Testis (tissue), 3 donors: ENCODE data around the gene STYXL1. TPM values are rescaled to one million over a fixed set of nuclear protein-coding genes. Genes with fewer than 3 reads are reported as not detected.
A peak's percentile ranks its signal among the peaks of the same experiment; 100 is the strongest.
"Not testable (repeated sequence)": the region's sequence is repeated elsewhere in the genome, so short reads cannot be mapped to it uniquely, and the experiment has no call there.

Experiments
- DNase-seq: peaks from one replicate; pipeline ENCODE4 v3.0.0-alpha.2; 2019
- H3K27ac ChIP-seq, 2 donors: fragments of 200-600 bp; sonication (generic); one replicate each; pipeline ENCODE4 v1.5.1; 2019
- H3K27me3 ChIP-seq: fragments of 200-600 bp; sonication (generic); one replicate; pipeline ENCODE4 v1.5.1; 2019
- H3K36me3 ChIP-seq: fragments of 200-600 bp; sonication (generic); one replicate; pipeline ENCODE4 v1.5.1; 2017; ENCODE audit warnings: low read depth; ENCODE audit errors: missing control alignments
- H3K4me1 ChIP-seq: fragments of 200-600 bp; sonication (generic); one replicate; pipeline ENCODE4 v1.5.1; 2019
- H3K4me3 ChIP-seq, 2 donors: fragments of 200-600 bp; sonication (generic); one replicate each; pipeline ENCODE4 v1.5.1; 2017 to 2019
- H3K9me3 ChIP-seq: fragments of 200-600 bp; sonication (generic); one replicate; pipeline ENCODE4 v1.5.1; 2017
- POLR2A ChIP-seq: fragments of 450-650 bp; IDR thresholded peaks from one replicate; pipeline ENCODE4 v1.6.1; 2017; ENCODE audit warnings: antibody characterized with exemption, mild to moderate bottlenecking, moderate library complexity
- whole genome bisulfite sequencing, 2 donors: methylation state at CpG; one replicate each; pipeline ENCODE4 v1.1.5; 2018; 5-methylcytosine and 5-hydroxymethylcytosine counted together
- intact Hi-C: fragments of 100-400 bp; cut with DNase I; formaldehyde crosslinking; loops from one replicate; pipeline ENCODE4 v1.15.1; 2023; ENCODE audit warnings: low total_unique reads
- polyA plus RNA-seq: library from polyadenylated mRNA; stranded (reverse); fragments of 350-450 nt; fragmentation: Illumina TruSeq; extraction: RNeasy Lipid Tissue Mini Kit (QIAGEN cat#74804); gene quantifications from one replicate; pipeline ENCODE4 v1.2.3, GENCODE V29; 2014; ENCODE audit warnings: low read depth, low replicate concordance; ENCODE audit not compliant: insufficient read depth
- total RNA-seq, 2 donors: library from RNA; depleted of rRNA; stranded (reverse); fragments of >200 nt; gene quantifications; one replicate each; pipeline ENCODE4 v1.2.3, GENCODE V29; 2016
- TF ChIP-seq, protein P1 (sequence below), 3 experiments: fragments of 450-650 bp in 2 of 3; fragments of 200-600 bp in 1 of 3; sonication (generic) in 1 of 3; IDR thresholded peaks; one replicate each; pipeline ENCODE4 v1.5.1; 2016 to 2019; ENCODE audit warnings: antibody characterized with exemption in 3 of 3, mild to moderate bottlenecking in 2 of 3, moderate library complexity in 1 of 3

Gene STYXL1
- total and polyA plus RNA-seq, 3 donors from 2014 or later: 47.0 to 122 (median 48.3) TPM

DNA sequence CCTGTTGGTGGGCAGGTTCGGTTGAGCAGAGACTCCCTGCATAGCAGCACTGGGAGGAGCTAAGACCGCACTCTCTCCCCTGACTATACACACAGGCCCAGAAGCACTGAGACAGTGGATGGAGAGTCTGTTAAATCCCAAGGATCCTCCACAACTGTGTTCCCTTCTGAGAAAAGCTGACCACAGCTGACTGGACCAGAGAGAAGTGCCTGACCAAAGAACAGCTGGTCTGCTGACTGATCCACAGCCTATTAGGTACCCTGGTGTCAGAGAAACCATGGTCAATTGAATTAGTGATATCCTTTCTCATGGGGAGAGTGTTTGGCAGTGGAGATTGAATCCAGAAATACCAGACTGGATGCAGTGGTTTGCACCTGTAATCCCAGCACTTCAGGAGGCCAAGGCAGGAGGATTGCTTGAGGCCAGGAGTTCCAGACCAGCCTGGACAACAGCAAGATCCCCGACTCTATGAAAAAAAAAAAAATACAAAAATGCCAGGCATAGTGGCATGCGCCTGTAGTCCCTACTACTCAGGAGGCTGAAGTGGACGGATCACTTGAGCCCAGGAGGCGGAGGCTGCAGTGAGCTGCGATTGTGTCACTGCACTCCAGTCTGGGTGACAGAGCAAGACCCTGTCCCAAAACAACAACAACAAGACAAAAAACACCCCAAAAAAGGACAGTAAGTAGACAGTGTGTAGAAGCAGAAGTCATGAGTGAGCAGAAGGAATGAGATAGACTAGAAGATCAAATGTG is 25.6 kb downstream of the STYXL1 start:
- DNase-seq: no peak
- WGBS, 2 donors: 90 to 93% methylated on average over 7 of the region's 7 CpGs
- intact Hi-C loops: loop anchor here (10.0 kb wide), 1 partner anchor 157 kb away; no protein-coding TSS in a partner anchor
- no peak overlapping the region for H3K4me3 ChIP-seq
- TF ChIP-seq, protein P1, sequence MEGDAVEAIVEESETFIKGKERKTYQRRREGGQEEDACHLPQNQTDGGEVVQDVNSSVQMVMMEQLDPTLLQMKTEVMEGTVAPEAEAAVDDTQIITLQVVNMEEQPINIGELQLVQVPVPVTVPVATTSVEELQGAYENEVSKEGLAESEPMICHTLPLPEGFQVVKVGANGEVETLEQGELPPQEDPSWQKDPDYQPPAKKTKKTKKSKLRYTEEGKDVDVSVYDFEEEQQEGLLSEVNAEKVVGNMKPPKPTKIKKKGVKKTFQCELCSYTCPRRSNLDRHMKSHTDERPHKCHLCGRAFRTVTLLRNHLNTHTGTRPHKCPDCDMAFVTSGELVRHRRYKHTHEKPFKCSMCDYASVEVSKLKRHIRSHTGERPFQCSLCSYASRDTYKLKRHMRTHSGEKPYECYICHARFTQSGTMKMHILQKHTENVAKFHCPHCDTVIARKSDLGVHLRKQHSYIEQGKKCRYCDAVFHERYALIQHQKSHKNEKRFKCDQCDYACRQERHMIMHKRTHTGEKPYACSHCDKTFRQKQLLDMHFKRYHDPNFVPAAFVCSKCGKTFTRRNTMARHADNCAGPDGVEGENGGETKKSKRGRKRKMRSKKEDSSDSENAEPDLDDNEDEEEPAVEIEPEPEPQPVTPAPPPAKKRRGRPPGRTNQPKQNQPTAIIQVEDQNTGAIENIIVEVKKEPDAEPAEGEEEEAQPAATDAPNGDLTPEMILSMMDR (IDR thresholded peaks at IDR 0.05): no peak
- TF ChIP-seq POLR2A: no peak
- H3K36me3 ChIP-seq: no peaks in the 10 kb centered on the region
- H3K27me3 ChIP-seq: no peaks in the 10 kb centered on the region
- no peaks in the 10 kb centered on the region for H3K4me1 ChIP-seq
- H3K9me3 ChIP-seq: no peaks in the 10 kb centered on the region
- no peak overlapping the region for H3K27ac ChIP-seq

DNA sequence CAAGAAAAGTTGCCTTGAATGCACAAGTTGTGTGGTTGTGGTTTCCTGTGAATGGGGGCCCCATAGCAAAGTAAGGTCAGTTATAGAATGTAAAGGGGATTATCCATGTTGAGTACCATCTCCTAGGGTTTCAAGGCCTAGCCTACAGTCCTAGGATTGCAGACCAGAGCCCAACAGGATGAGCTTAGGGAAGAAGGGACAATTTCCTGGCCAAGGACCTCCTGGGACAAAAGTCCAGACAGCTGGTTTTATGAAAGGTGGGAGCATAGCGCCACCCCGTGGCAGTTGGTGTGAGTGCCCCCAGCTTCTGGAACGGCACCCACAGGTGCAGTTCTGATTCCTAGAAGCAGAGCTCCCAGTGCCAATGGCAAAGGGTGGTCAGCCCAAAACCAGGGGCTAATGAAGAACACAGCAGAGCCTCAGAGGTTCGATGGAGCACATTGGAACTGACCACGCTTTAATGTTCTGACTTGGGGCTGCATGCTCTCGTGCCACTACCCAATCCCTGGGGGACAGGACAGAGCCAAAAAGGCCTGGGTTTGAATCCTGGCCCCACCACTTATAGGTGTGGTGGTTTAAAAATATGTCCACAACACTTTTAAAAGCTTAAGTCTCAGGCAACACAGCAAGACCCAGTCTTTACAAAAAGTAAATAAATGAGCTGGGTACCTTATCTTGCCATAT is 27.6 kb downstream of the STYXL1 start:
- Histone ChIP-seq H3K9me3 (no peaks in the 10 kb centered on the region), H3K27me3 (no peaks in the 10 kb centered on the region), H3K27ac (no peak overlapping the region), H3K4me3 (no peak overlapping the region), H3K36me3 (no peaks in the 10 kb centered on the region), H3K4me1 (no peaks in the 10 kb centered on the region)
- 45 to 51% methylated on average over 5 to 6 of the region's 6 CpGs for WGBS, 2 donors
- TF ChIP-seq POLR2A: no peak
- TF ChIP-seq, protein P1 (IDR thresholded peaks at IDR 0.05): peak; percentile 82 to 90 (median 89)
- intact Hi-C loops: loop anchor here (10.0 kb wide), 1 partner anchor 155 kb away; no protein-coding TSS in a partner anchor
- DNase-seq: peak; percentile 84

DNA sequence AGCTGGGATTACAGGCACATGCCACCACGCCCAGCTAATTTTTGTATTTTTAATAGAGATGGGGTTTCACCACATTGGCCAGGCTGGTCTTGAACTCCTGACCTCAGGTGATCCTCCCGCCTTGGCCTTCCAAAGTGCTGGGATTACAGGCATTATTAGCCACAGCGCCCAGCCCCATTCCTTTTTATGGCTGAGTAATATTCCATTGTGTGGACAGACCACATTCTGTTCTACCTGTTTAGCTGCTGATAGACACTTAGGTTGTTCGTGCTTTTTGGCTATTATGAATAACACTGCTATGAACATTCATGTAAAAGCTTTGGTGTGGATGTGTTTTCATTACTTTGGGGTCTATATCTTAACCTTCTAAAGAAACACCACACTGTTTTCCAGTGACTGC is 29.3 kb downstream of the STYXL1 start:
- intact Hi-C loops, H3K4me3 ChIP-seq, DNase-seq, H3K9me3 ChIP-seq, H3K36me3 ChIP-seq, H3K4me1 ChIP-seq, H3K27me3 ChIP-seq, H3K27ac ChIP-seq: not testable (repeated sequence)
- WGBS, 2 donors: 93 to 95% methylated on average over 4 of the region's 4 CpGs

DNA sequence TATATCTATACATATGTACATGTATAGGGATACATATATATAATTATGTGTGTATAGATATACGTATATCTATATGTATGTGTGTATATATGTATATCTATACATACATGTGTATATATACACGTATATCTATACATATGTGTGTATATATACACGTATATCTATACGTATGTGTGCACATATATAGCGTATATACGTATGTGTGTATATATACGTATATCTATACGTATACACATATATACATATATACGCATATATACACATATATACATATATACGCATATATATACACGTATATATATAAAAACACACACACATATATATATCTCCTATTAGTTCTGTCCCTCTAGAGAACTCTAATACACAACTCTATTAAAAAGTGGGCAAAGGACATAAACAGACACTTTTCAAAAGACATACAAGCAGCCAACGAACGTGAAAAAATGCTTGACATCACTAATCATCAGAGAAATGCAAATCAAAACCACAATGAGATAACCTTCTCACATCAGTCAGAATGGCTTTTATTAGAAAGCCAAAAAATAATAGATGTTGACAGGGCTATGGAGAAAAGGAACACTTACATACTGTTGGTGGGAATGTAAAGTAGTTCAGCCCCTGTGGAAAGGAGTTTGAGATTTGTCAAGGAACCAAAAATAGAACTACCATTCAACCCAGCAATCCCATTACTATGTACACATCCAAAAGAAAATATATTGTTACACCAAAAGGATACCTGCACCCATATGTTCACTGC is 31.4 kb downstream of the STYXL1 start:
- intact Hi-C loops: no loop called here
- DNase-seq: no peak

More for the DNA sequence above, 31.4 kb downstream of the STYXL1 start:
- H3K27me3 ChIP-seq: no peaks in the 10 kb centered on the region
- 91 to 93% methylated on average over 13 of the region's 13 CpGs for WGBS, 2 donors
- TF ChIP-seq, protein P1 (IDR thresholded peaks at IDR 0.05): no peak
- no peak for TF ChIP-seq POLR2A
- H3K36me3 ChIP-seq: no peaks in the 10 kb centered on the region
- no peaks in the 10 kb centered on the region for H3K9me3 ChIP-seq
- peaks cover 6% of the 10 kb centered on the region for H3K4me1 ChIP-seq
- H3K27ac ChIP-seq: no peak overlapping the region
- no peak overlapping the region for H3K4me3 ChIP-seq
